H9 (cell line): Measurements from ENCODE around the gene BEND7. TPM values are rescaled to one million over a fixed set of nuclear protein-coding genes. Genes with fewer than 3 reads are reported as not detected.

ENCODE experiments used
- DNase-seq: peaks from one replicate; pipeline ENCODE4 v3.0.0-alpha.2; 2017
- H2AFZ ChIP-seq: one replicate; pipeline ENCODE4 v1.6.1; 2013; ENCODE audit warnings: mild to moderate bottlenecking, low read length, control low read depth, moderate library complexity
- H2AK5ac ChIP-seq: 2 replicates; pipeline ENCODE4 v1.6.1; 2013; ENCODE audit warnings: low read length, control low read depth, mixed read lengths; ENCODE audit not compliant: insufficient read length
- H2BK120ac ChIP-seq: one replicate; pipeline ENCODE4 v1.6.1; 2013; ENCODE audit warnings: low read depth, mild to moderate bottlenecking, low read length, control low read depth, inconsistent platforms; ENCODE audit not compliant: poor library complexity, severe bottlenecking
- H2BK12ac ChIP-seq: 2 replicates; pipeline ENCODE4 v1.6.1; 2013; ENCODE audit warnings: low read length, control low read depth, mixed read lengths, low read depth; ENCODE audit not compliant: insufficient read length
- H2BK15ac ChIP-seq: 2 replicates; pipeline ENCODE4 v1.6.1; 2013; ENCODE audit warnings: low read depth, low read length, control low read depth
- H2BK20ac ChIP-seq: one replicate; pipeline ENCODE4 v1.6.1; 2013; ENCODE audit warnings: low read depth, mild to moderate bottlenecking, low read length, control low read depth, inconsistent platforms; ENCODE audit not compliant: poor library complexity, severe bottlenecking
- H2BK5ac ChIP-seq: 2 replicates; pipeline ENCODE4 v1.6.1; 2013; ENCODE audit warnings: low read length, control low read depth, mixed read lengths; ENCODE audit not compliant: insufficient read length
- H3K14ac ChIP-seq: 2 replicates; pipeline ENCODE4 v1.6.1; 2013; ENCODE audit warnings: low read length, control low read depth; ENCODE audit not compliant: insufficient read depth
- H3K18ac ChIP-seq: 2 replicates; pipeline ENCODE4 v1.6.1; 2013; ENCODE audit warnings: low read depth, mild to moderate bottlenecking, mixed read lengths, low read length, control low read depth; ENCODE audit not compliant: insufficient read length
- H3K23ac ChIP-seq: 2 replicates; pipeline ENCODE4 v1.6.1; 2013; ENCODE audit warnings: low read length, control low read depth, mixed read lengths, low read depth; ENCODE audit not compliant: insufficient read length
- H3K23me2 ChIP-seq: 2 replicates; pipeline ENCODE4 v1.6.1; 2013; ENCODE audit warnings: low read depth, mild to moderate bottlenecking, mixed read lengths, low read length, control low read depth; ENCODE audit not compliant: insufficient read length, poor library complexity, severe bottlenecking
- H3K27ac ChIP-seq: 2 replicates; pipeline ENCODE4 v1.5.1; 2013; ENCODE audit warnings: low read length, control low read depth, mixed read lengths, low read depth; ENCODE audit not compliant: insufficient read length
- H3K27me3 ChIP-seq: 2 replicates; pipeline ENCODE4 v1.6.1; 2013; ENCODE audit warnings: low read length, control low read depth, inconsistent platforms; ENCODE audit not compliant: insufficient read depth
- H3K4ac ChIP-seq: 2 replicates; pipeline ENCODE4 v1.6.1; 2013; ENCODE audit warnings: low read depth, mild to moderate bottlenecking, control low read depth, inconsistent platforms, low read length, moderate library complexity
- H3K4me1 ChIP-seq: 2 replicates; pipeline ENCODE4 v1.6.1; 2013; ENCODE audit warnings: low read length, control low read depth, inconsistent platforms; ENCODE audit not compliant: insufficient read depth
- H3K4me2 ChIP-seq: 2 replicates; pipeline ENCODE4 v1.6.1; 2013; ENCODE audit warnings: low read length, control low read depth, mixed read lengths; ENCODE audit not compliant: insufficient read length, insufficient read depth
- H3K56ac ChIP-seq: 2 replicates; pipeline ENCODE4 v1.6.1; 2013; ENCODE audit warnings: low read depth, mild to moderate bottlenecking, mixed read lengths, low read length, control low read depth; ENCODE audit not compliant: insufficient read length
- H3K79me1 ChIP-seq: 2 replicates; pipeline ENCODE4 v1.6.1; 2013; ENCODE audit warnings: low read depth, mild to moderate bottlenecking, moderate library complexity, low read length, control low read depth, inconsistent platforms; ENCODE audit not compliant: insufficient read depth, poor library complexity, severe bottlenecking
- H3K79me2 ChIP-seq: 2 replicates; pipeline ENCODE4 v1.6.1; 2013; ENCODE audit warnings: low read length, control low read depth, inconsistent platforms; ENCODE audit not compliant: insufficient read depth
- H3K9ac ChIP-seq: 2 replicates; pipeline ENCODE4 v1.6.1; 2013; ENCODE audit warnings: low read length, control low read depth, mixed read lengths; ENCODE audit not compliant: insufficient read length; ENCODE audit errors: extremely low read depth
- H3K9me3 ChIP-seq: one replicate; pipeline ENCODE4 v1.6.1; 2013; ENCODE audit warnings: low read depth, low read length, inconsistent platforms; ENCODE audit not compliant: control insufficient read depth
- H3T11ph ChIP-seq: one replicate; pipeline ENCODE4 v1.6.1; 2013; ENCODE audit warnings: mild to moderate bottlenecking, low read length, control low read depth, inconsistent platforms
- H4K20me1 ChIP-seq: one replicate; pipeline ENCODE4 v1.6.1; 2013; ENCODE audit not compliant: control insufficient read depth, insufficient read length, insufficient read depth
- H4K5ac ChIP-seq: 2 replicates; pipeline ENCODE4 v1.6.1; 2013; ENCODE audit warnings: low read depth, mild to moderate bottlenecking, mixed read lengths, low read length, control low read depth; ENCODE audit not compliant: insufficient read length
- H4K8ac ChIP-seq: replicated peaks from 2 replicates; pipeline ENCODE4 v1.6.1; 2013; ENCODE audit warnings: low read length, control low read depth, mixed read lengths, low read depth; ENCODE audit not compliant: insufficient read length
- H4K91ac ChIP-seq: 2 replicates; pipeline ENCODE4 v1.6.1; 2013; ENCODE audit warnings: low read depth, mild to moderate bottlenecking, moderate library complexity, mixed read lengths, low read length, control low read depth; ENCODE audit not compliant: insufficient read length
- H3K27ac Mint-ChIP-seq, 3 experiments: 2 replicates in 2 of 3; 3 replicates in 1 of 3; pipeline ENCODE4 v1.8.0; 2020 to 2021; ENCODE audit warnings: mixed read lengths in 3 of 3, mild to moderate bottlenecking in 1 of 3, moderate library complexity in 1 of 3
- H3K27me3 Mint-ChIP-seq: 2 replicates; pipeline ENCODE4 v1.8.0; 2021; ENCODE audit warnings: low read depth, mild to moderate bottlenecking, moderate library complexity, mixed read lengths
- H3K36me3 Mint-ChIP-seq, 3 experiments: 2 replicates in 2 of 3; 3 replicates in 1 of 3; pipeline ENCODE4 v1.8.0; 2020 to 2021; ENCODE audit warnings: low read depth in 3 of 3, mixed read lengths in 3 of 3; ENCODE audit not compliant: insufficient read depth in 1 of 3
- H3K4me1 Mint-ChIP-seq, 2 experiments: 2 replicates each; pipeline ENCODE4 v1.8.0; 2020; ENCODE audit warnings: mixed read lengths in 2 of 2
- H3K4me3 Mint-ChIP-seq, 2 experiments: 2 replicates in 1 of 2; 3 replicates in 1 of 2; pipeline ENCODE4 v1.8.0; 2020 to 2021; ENCODE audit warnings: mild to moderate bottlenecking in 2 of 2, mixed read lengths in 2 of 2, moderate library complexity in 1 of 2
- H3K9me3 Mint-ChIP-seq, 2 experiments: 2 replicates in 1 of 2; 3 replicates in 1 of 2; pipeline ENCODE4 v1.8.0; 2020; ENCODE audit warnings: mild to moderate bottlenecking in 2 of 2, mixed read lengths in 2 of 2, moderate library complexity in 1 of 2
- CTCF ChIP-seq: fragments of 200-600 bp; sonication (generic); conservative IDR thresholded peaks from 3 replicates; pipeline ENCODE4 v1.8.0; 2021; ENCODE audit warnings: antibody characterized with exemption, mild to moderate bottlenecking
- WGBS: extraction: QIAGEN DNeasy Blood & Tissue Kit; methylation state at CpG from one replicate; pipeline ENCODE4 v1.1.7; 2013; ENCODE audit warnings: missing lambda C conversion rate, low lambda C conversion rate, mixed read lengths; ENCODE audit not compliant: insufficient read length; ENCODE audit errors: extremely low coverage; 5-methylcytosine and 5-hydroxymethylcytosine counted together
- total RNA-seq: library from RNA; stranded (reverse); gene quantifications from 2 replicates; pipeline ENCODE4 v1.2.1, GENCODE V29; 2021

BEND7 gene
- total RNA-seq, 1 experiment from 2014 or later: 17.7 TPM

- H2AFZ ChIP-seq: no peak overlapping the region
- H3K9me3 Mint-ChIP-seq: peaks cover 20 to 27% of the 10 kb centered on the region in 2 experiments
- no peaks in the 10 kb centered on the region for H3K79me2 ChIP-seq
- H3K27ac Mint-ChIP-seq: no peak overlapping the region
- no peak overlapping the region for H3K4ac ChIP-seq
- H3K18ac ChIP-seq: no peak overlapping the region
- H3K4me3 Mint-ChIP-seq: no peak overlapping the region
- H3K36me3 Mint-ChIP-seq: peaks cover 8 to 30% (median 27%) of the 10 kb centered on the region in 3 experiments
- DNase-seq: no peak
- H3K23ac ChIP-seq: no peak overlapping the region
- H3K79me1 ChIP-seq: no peaks in the 10 kb centered on the region
- no peak overlapping the region for H2AK5ac ChIP-seq
- no peak overlapping the region for H2BK12ac ChIP-seq
- no peak overlapping the region for H2BK5ac ChIP-seq
- no peak overlapping the region for H3K27ac ChIP-seq
- no peak overlapping the region for H3K4me2 ChIP-seq
- H3K14ac ChIP-seq: no peak overlapping the region
- no peaks in the 10 kb centered on the region for H3K23me2 ChIP-seq
- no peak overlapping the region for H2BK120ac ChIP-seq
- peaks cover 19 to 23% of the 10 kb centered on the region in 2 experiments for H3K4me1 Mint-ChIP-seq
- no peak overlapping the region for H3K9ac ChIP-seq
- no peaks in the 10 kb centered on the region; the same call in 1 of the 2 replicates for H3K4me1 ChIP-seq
- no CpG with 5 or more reads among the region's 15 CpGs for WGBS
- peaks cover 10% of the 10 kb centered on the region for H3K9me3 ChIP-seq
- TF ChIP-seq CTCF: no peak
- no peak overlapping the region for H2BK20ac ChIP-seq
- H3T11ph ChIP-seq: no peak overlapping the region
- H2BK15ac ChIP-seq: no peak overlapping the region
- no peak overlapping the region for H4K5ac ChIP-seq
- no peak overlapping the region for H4K91ac ChIP-seq
- H3K27me3 ChIP-seq: no peaks in the 10 kb centered on the region
- H3K56ac ChIP-seq: no peak overlapping the region
- H4K20me1 ChIP-seq: no peaks in the 10 kb centered on the region
- H3K27me3 Mint-ChIP-seq: no peaks in the 10 kb centered on the region
- no peak overlapping the region for H4K8ac ChIP-seq
Observed at GRCh38 chr10:13400196-13400965, 128.4 kb downstream of the BEND7 start.
